Stimulated activated memory B cell treated with anti-CD40 and anti-IgM and Interleukin-4, amounts not matched to agents 10 μg/mL and 1 μg/mL and 100 μg/mL, for 72 hours (primary cell): ENCODE measurements around the gene FMNL2.
"Not testable (repeated sequence)": the region's sequence is repeated elsewhere in the genome, so short reads cannot be mapped to it uniquely, and the experiment has no call there.

ENCODE experiments used
- ATAC-seq: fragments of 150-1000 bp; cut with Tn5 transposase; 2 replicates; pipeline ENCODE4 v1.10.0; 2021
- H3K27ac Mint-ChIP-seq: one replicate; pipeline ENCODE4 v1.8.0; 2022; ENCODE audit warnings: mild to moderate bottlenecking, mixed read lengths
- H3K27me3 Mint-ChIP-seq: one replicate; pipeline ENCODE4 v1.8.0; 2022; ENCODE audit warnings: mixed read lengths
- H3K36me3 Mint-ChIP-seq: one replicate; pipeline ENCODE4 v1.8.0; 2022; ENCODE audit warnings: mixed read lengths
- H3K4me1 Mint-ChIP-seq: one replicate; pipeline ENCODE4 v1.8.0; 2022; ENCODE audit warnings: mixed read lengths
- H3K4me3 Mint-ChIP-seq: one replicate; pipeline ENCODE4 v1.8.0; 2022; ENCODE audit warnings: mild to moderate bottlenecking, moderate library complexity, mixed read lengths
- H3K9me3 Mint-ChIP-seq: one replicate; pipeline ENCODE4 v1.8.0; 2022; ENCODE audit warnings: mixed read lengths

FMNL2 gene

GRCh38 chr2:152335016-152335725 is at the start of gene FMNL2:
Gene FMNL2, plus strand, starts transcription at chr2:152335174.
- peaks cover 17% of the 10 kb centered on the region for H3K27me3 Mint-ChIP-seq
- no peaks in the 10 kb centered on the region for H3K36me3 Mint-ChIP-seq
- peak within 1 kb of the TSS; percentile 87 for H3K4me3 Mint-ChIP-seq
- H3K27ac Mint-ChIP-seq: peak within 1 kb of the TSS; percentile 81
- H3K9me3 Mint-ChIP-seq: no peaks in the 10 kb centered on the region
- H3K4me1 Mint-ChIP-seq: peaks cover 15% of the 10 kb centered on the region
- peak; percentile 91 for ATAC-seq

- H3K9me3 Mint-ChIP-seq: no peaks in the 10 kb centered on the region
- H3K27me3 Mint-ChIP-seq: no peaks in the 10 kb centered on the region
- H3K4me3 Mint-ChIP-seq: no peak overlapping the region
- no peaks in the 10 kb centered on the region for H3K4me1 Mint-ChIP-seq
- no peak for ATAC-seq
- no peak overlapping the region for H3K27ac Mint-ChIP-seq
- H3K36me3 Mint-ChIP-seq: no peaks in the 10 kb centered on the region
Measured at GRCh38 chr2:152292991-152293390, 42.0 kb upstream of the FMNL2 start.

- no peaks in the 10 kb centered on the region for H3K4me1 Mint-ChIP-seq
- no peaks in the 10 kb centered on the region for H3K9me3 Mint-ChIP-seq
- no peak overlapping the region for H3K4me3 Mint-ChIP-seq
- ATAC-seq: no peak
- peaks cover 15% of the 10 kb centered on the region for H3K27me3 Mint-ChIP-seq
- H3K36me3 Mint-ChIP-seq: no peaks in the 10 kb centered on the region
- no peak overlapping the region for H3K27ac Mint-ChIP-seq
Measured at GRCh38 chr2:152297715-152298114, 37.3 kb upstream of the FMNL2 start.

- Mint-ChIP-seq H3K4me3 (no peak overlapping the region), H3K9me3 (no peaks in the 10 kb centered on the region), H3K27ac (no peak overlapping the region), H3K36me3 (no peaks in the 10 kb centered on the region), H3K27me3 (peaks cover 21% of the 10 kb centered on the region), H3K4me1 (no peaks in the 10 kb centered on the region)
- ATAC-seq: no peak
Measured at GRCh38 chr2:152298754-152299153, 36.2 kb upstream of the FMNL2 start.

- no peaks in the 10 kb centered on the region for H3K9me3 Mint-ChIP-seq
- H3K4me1 Mint-ChIP-seq: no peaks in the 10 kb centered on the region
- H3K36me3 Mint-ChIP-seq: no peaks in the 10 kb centered on the region
- peaks cover 21% of the 10 kb centered on the region for H3K27me3 Mint-ChIP-seq
- H3K4me3 Mint-ChIP-seq: no peak overlapping the region
- ATAC-seq: no peak
- H3K27ac Mint-ChIP-seq: no peak overlapping the region
Measured at GRCh38 chr2:152301131-152301530, 33.8 kb upstream of the FMNL2 start.

GRCh38 chr2:152303951-152304350 is 31.0 kb upstream of the FMNL2 start:
- H3K9me3 Mint-ChIP-seq: no peaks in the 10 kb centered on the region
- peaks cover 22% of the 10 kb centered on the region for H3K27me3 Mint-ChIP-seq
- H3K4me1 Mint-ChIP-seq: no peaks in the 10 kb centered on the region
- ATAC-seq: no peak
- H3K4me3 Mint-ChIP-seq: no peak overlapping the region
- no peaks in the 10 kb centered on the region for H3K36me3 Mint-ChIP-seq
- H3K27ac Mint-ChIP-seq: no peak overlapping the region

GRCh38 chr2:152304836-152305235 is 30.1 kb upstream of the FMNL2 start:
- H3K27ac Mint-ChIP-seq: no peak overlapping the region
- no peaks in the 10 kb centered on the region for H3K4me1 Mint-ChIP-seq

GRCh38 chr2:152307863-152308262 is 27.1 kb upstream of the FMNL2 start:
- no peak for ATAC-seq
- Mint-ChIP-seq H3K4me3 (no peak overlapping the region), H3K9me3 (no peaks in the 10 kb centered on the region), H3K27me3 (peaks cover 13% of the 10 kb centered on the region), H3K36me3 (no peaks in the 10 kb centered on the region), H3K4me1 (no peaks in the 10 kb centered on the region), H3K27ac (no peak overlapping the region)

More at GRCh38 chr2:152304836-152305235, 30.1 kb upstream of the FMNL2 start:
- H3K9me3 Mint-ChIP-seq: no peaks in the 10 kb centered on the region
- H3K36me3 Mint-ChIP-seq: no peaks in the 10 kb centered on the region
- no peak overlapping the region for H3K4me3 Mint-ChIP-seq
- ATAC-seq: no peak
- H3K27me3 Mint-ChIP-seq: peaks cover 29% of the 10 kb centered on the region

GRCh38 chr2:152309352-152310214 is 25.4 kb upstream of the FMNL2 start:
- Mint-ChIP-seq H3K4me3 (no peak overlapping the region), H3K36me3 (no peaks in the 10 kb centered on the region), H3K27me3 (peaks cover 8% of the 10 kb centered on the region), H3K9me3 (no peaks in the 10 kb centered on the region), H3K4me1 (no peaks in the 10 kb centered on the region), H3K27ac (no peak overlapping the region)
- no peak for ATAC-seq

GRCh38 chr2:152319822-152320570 is 15.0 kb upstream of the FMNL2 start:
- Mint-ChIP-seq H3K36me3 (no peaks in the 10 kb centered on the region), H3K27me3 (peaks cover 11% of the 10 kb centered on the region), H3K9me3 (peaks cover 3% of the 10 kb centered on the region), H3K4me1 (no peaks in the 10 kb centered on the region), H3K4me3 (no peak overlapping the region), H3K27ac (no peak overlapping the region)
- ATAC-seq: peak; percentile 50

GRCh38 chr2:152320814-152321213 is 14.2 kb upstream of the FMNL2 start:
- no peaks in the 10 kb centered on the region for H3K36me3 Mint-ChIP-seq
- peaks cover 11% of the 10 kb centered on the region for H3K27me3 Mint-ChIP-seq
- peaks cover 3% of the 10 kb centered on the region for H3K9me3 Mint-ChIP-seq
- H3K27ac Mint-ChIP-seq: no peak overlapping the region
- H3K4me1 Mint-ChIP-seq: no peaks in the 10 kb centered on the region
- no peak for ATAC-seq
- no peak overlapping the region for H3K4me3 Mint-ChIP-seq

GRCh38 chr2:152322222-152322621 is 12.8 kb upstream of the FMNL2 start:
- peaks cover 3% of the 10 kb centered on the region for H3K9me3 Mint-ChIP-seq
- H3K4me3 Mint-ChIP-seq: no peak overlapping the region
- no peaks in the 10 kb centered on the region for H3K4me1 Mint-ChIP-seq
- no peak for ATAC-seq
- no peak overlapping the region for H3K27ac Mint-ChIP-seq
- H3K36me3 Mint-ChIP-seq: no peaks in the 10 kb centered on the region
- H3K27me3 Mint-ChIP-seq: peaks cover 11% of the 10 kb centered on the region

- not testable (repeated sequence) for H3K27ac Mint-ChIP-seq, ATAC-seq, H3K4me3 Mint-ChIP-seq, H3K4me1 Mint-ChIP-seq, H3K9me3 Mint-ChIP-seq, H3K36me3 Mint-ChIP-seq, H3K27me3 Mint-ChIP-seq
Measured at GRCh38 chr2:152325126-152325525, 9.8 kb upstream of the FMNL2 start.

GRCh38 chr2:152326710-152327109 is 8.3 kb upstream of the FMNL2 start:
- peaks cover 9% of the 10 kb centered on the region for H3K27me3 Mint-ChIP-seq
- no peak overlapping the region for H3K27ac Mint-ChIP-seq
- H3K4me3 Mint-ChIP-seq: no peak overlapping the region
- H3K36me3 Mint-ChIP-seq: no peaks in the 10 kb centered on the region
- ATAC-seq: no peak
- no peaks in the 10 kb centered on the region for H3K4me1 Mint-ChIP-seq
- no peaks in the 10 kb centered on the region for H3K9me3 Mint-ChIP-seq

- Mint-ChIP-seq H3K4me1 (no peaks in the 10 kb centered on the region), H3K27me3 (peaks cover 9% of the 10 kb centered on the region), H3K36me3 (no peaks in the 10 kb centered on the region), H3K27ac (no peak overlapping the region), H3K4me3 (no peak overlapping the region), H3K9me3 (no peaks in the 10 kb centered on the region)
- ATAC-seq: no peak
Measured at GRCh38 chr2:152328013-152328412, 7.0 kb upstream of the FMNL2 start.
